ENCODE data around the gene RASSF8.

The RASSF8 gene

DNA sequence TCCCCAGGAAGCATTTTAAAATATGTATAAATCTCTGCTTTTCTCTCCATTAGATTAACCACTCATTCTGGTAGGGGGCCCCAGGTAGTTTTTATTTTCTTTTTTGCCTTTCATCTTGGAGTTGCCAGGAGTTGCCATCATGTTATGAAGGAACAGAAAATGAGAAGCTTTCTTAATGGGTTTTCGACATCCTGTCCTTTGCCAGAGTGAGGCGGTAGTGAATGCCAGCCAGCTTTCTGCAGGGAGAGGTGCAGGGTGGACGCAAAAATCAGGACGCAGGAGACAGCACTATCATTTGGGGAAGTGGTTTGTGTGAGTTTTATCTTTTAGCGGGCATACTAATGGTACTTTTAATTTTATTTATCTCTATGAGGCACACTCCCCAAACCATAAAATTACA, 1.7 kb downstream of the RASSF8 start:
- peak overlapping the region in 11 of 21 experiments; percentile 12 to 93 (median 82) for H3K27ac ChIP-seq

DNA sequence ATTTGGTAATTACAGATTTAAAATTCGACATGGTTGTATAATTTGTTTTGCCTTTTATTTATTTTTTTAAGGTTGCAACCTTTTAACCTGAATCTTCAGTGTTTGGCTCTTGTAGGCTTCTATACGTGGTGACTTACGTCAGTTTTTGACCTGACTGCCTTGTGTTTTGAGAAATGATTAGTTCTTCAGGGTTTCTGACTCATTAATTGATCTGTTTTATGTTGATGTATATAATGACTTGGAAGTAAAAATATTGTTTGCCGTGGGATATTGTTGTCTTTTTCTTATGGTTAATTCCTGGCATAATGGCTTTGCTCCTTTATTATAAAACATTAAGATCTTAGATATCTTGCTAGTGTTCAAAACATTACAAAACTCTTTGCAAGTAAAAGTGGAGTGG, 2.5 kb downstream of the RASSF8 start:
- Histone ChIP-seq H3K4me3 (no peak overlapping the region), H3K27ac (no peak overlapping the region)

More for the DNA sequence above, 1.7 kb downstream of the RASSF8 start:
- H3K4me3 ChIP-seq, result peak overlapping the region; percentile 45 to 61 (median 60)

DNA sequence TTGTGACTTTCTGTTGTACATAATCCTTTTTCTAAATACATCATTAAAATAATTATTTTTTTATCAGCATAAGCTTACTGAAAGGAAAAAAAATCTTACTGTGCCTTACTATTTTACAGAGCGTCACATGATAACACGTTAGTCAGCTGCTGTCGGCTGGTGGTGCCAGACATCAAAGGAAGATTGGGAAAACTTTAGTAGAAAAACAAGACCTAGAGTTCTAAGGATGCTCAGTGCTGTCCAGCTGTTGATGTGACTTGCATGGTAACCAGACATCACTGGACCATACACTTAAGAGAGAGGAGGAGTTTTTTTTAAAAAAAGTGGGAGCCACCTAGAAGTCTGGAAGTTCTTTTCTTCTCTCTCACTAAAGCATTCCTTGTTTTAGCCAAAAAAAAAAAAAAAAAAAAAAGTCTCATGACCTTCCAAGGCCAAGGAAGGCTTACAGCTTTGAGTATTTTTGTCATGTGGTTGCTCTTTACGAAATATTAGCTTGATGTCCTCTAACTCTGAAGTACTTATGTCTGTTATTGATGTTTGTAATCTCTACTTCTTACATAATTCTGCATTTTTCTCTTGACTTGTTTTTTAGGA, 4.5 kb downstream of the RASSF8 start:
- Histone ChIP-seq H3K27ac (peak overlapping the region in 1 of 21 experiments; percentile 39), H3K4me3 (no peak overlapping the region)

DNA sequence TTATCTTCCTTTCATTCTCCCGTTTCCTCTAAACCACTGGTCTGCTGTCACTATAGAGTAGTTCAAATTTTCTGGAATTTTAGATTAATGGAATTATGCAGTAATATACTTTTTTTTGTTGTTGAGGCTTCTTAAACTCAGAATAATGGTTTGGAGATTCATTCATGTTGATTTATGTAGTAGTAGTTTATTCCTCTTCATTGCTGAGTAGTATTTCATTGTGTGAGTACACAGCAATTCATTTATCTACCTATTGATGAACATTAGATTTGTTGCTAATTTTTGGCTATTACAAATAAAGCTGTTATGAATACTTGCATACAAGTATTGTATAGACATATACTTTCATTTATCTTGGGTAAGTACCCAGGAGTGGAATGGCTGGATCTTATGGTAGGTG, 7.2 kb downstream of the RASSF8 start:
- no peak overlapping the region for H3K27ac ChIP-seq
- H3K4me3 ChIP-seq, result no peak overlapping the region

DNA sequence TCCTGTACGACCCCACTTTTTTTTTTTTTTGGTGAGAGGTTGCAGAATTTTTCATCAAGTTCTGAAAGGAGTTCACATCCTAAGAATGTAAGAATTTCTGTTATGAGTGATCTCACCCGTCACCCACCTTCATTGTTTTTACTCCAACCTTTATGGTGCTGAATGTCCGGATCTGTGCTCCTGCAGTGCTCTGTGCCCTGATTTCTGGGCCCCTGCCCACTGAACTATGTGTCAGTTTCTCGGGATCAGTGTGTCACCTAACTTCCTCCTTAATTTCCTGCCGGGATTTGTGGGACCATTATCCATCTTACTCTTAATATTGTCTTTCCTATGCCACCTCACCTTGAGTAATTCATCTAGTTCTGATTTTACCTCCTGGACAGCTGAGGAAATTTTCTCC, 11.6 kb downstream of the RASSF8 start:
- no peak overlapping the region for H3K27ac ChIP-seq
- no peak overlapping the region for H3K4me3 ChIP-seq

DNA sequence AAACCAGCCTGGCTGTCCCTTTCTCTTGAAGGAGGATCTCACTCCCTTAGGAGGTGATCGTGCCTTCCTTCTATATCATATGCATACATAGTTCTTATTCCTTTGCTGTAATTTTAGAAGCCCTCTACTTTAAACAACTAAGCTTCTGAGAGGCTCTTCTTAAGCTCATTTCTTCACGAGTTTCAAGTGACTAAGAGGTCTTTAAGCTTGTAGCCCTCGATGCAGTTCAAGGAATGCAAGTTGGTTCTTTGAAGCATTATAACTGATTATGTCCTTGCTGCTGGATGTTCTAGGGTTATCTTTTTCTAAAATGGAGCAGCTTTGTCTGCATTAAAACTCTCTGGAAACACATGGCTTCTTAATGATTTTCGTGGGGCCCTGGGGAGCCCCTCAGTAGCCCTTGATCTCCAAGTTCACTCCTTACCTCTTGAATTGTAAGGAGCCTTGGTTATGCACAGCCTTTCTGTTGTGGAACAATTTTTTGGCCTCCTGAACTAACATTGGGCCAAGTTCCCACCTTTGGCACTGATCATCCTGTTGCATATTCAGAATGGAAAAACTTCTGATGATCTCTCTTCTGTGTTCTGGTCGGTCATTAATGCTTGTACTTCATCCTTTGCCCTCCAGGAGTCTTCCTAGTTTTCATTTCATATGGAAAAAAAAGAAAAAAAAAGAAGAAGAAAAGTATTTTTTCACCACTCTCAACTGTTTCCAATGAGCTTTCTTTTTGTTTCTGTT, 12.6 kb downstream of the RASSF8 start:
- H3K4me3 ChIP-seq, result no peak overlapping the region
- H3K27ac ChIP-seq, result peak overlapping the region in 3 of 21 experiments; percentile 11 to 57 (median 45)

DNA sequence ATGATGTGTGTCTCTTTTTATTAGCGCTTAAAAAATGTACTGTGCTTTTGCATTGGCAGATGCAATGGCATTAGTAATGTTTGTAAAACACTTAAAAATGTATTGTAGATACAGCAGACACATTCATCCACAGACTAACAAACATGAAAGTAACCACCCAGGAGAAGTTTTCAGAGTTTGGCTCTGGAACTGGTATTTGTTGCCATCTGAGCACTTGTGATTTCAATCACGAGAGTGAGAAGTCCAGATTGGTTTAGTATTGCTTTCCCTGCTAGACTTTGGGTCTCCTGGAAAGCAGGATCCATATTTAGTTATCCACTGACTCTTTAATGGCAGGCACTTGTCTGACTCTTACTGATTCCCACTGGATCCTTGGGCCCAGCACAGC, 13.2 kb downstream of the RASSF8 start:
- H3K27ac ChIP-seq, result peak overlapping the region in 2 of 21 experiments; percentile 4 to 11
- no peak overlapping the region for H3K4me3 ChIP-seq

DNA sequence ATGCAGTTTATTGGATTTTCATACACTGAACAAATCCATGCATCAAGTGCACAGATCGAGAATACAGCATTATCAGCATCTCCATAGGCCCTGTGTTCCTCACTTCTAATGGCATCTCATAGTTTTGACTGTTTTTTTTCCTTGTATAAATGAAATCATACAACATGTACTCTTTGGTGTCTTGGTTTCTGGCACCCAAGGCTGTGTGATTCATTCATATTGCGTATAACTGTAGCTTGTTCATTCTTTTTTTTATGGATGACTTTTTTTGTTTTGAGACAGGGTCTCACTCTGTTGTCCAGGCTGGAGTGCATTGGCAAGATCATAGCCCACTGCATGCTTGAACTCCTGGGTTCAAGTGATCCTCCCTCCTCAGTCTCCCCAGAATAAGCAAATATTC, 14.3 kb downstream of the RASSF8 start:
- Histone ChIP-seq H3K4me3 (no peak overlapping the region), H3K27ac (peak overlapping the region in 1 of 21 experiments; percentile 15)

DNA sequence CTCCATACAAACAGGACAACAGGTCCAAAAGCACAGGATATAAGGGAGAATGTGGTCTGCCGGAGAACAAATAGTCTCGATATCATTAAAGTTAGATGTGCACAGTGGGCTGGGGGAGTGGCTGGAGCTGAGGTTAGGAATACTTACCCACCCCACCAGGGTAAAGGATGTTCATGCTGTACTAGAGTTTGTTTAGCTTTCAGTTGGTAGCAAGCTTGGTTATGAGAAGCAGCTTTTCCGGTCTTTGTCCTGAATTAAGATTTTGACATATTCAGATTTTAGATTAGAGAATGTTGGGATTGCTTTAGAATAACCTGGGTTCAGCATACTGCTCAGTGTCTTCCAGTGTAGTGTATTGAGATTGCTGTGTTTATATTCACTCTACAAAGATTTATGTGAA, 16.7 kb downstream of the RASSF8 start:
- H3K27ac ChIP-seq, result no peak overlapping the region
- H3K4me3 ChIP-seq, result no peak overlapping the region

DNA sequence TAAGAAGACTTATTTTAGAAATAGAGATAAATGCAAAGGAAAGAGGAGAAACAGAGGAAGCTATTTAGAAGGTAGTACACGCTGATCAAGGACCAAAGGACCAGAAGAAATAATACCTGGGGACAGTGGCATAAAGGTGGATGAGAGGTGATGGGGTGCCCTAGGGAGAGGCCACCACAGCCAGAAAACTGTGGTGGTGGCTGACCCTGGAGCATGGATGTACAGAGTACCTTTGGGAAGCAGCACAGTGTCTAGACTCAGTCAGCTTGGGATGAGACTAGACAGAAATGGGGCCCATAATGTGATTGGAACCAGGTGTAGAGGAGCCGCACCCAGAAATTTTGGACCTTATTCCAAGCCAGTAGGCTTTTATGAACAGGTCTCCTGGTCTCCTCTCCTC, 17.2 kb downstream of the RASSF8 start:
- H3K27ac ChIP-seq, result no peak overlapping the region
- H3K4me3 ChIP-seq, result no peak overlapping the region

DNA sequence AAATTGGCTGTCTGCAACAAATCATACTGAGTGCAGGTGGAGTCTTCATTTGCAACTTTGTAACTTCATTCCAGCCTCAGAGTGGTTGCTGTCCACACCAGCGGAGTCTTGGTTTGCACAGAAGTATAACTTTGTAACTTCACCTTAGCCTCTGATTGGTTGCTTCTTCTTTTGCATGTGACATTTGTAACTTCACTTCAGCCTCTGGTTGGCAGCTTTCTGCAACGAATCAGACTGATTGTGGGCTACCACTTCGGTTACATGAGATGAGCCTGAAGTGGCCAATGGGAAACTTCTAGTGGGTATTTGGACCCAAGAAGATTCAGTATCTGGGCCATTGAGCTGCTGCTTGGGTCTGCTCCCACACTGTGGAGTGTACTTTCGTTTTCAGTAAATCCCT, 17.8 kb downstream of the RASSF8 start:
- Histone ChIP-seq H3K27ac (peak overlapping the region in 4 of 21 experiments; percentile 14 to 52 (median 30)), H3K4me3 (no peak overlapping the region)

DNA sequence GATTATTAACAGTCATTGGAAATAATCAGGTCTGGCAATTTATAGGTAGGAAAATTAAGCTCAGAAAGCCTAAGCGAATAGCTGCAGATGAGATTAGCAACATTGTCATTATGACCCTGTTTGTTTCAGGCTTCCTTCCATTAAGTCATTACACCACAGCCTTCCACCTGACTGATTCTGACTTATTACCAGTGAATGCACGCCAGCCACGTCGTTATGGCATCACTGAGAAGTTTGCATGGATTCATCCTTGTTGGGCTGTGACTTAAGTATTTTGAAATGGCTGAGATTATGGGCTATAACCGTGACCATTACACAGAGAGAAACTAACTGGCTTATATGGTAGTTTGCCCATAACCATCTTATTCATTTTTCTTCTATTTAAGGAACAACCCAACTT, 18.6 kb downstream of the RASSF8 start:
- peak overlapping the region in 1 of 21 experiments; percentile 14 for H3K27ac ChIP-seq

DNA sequence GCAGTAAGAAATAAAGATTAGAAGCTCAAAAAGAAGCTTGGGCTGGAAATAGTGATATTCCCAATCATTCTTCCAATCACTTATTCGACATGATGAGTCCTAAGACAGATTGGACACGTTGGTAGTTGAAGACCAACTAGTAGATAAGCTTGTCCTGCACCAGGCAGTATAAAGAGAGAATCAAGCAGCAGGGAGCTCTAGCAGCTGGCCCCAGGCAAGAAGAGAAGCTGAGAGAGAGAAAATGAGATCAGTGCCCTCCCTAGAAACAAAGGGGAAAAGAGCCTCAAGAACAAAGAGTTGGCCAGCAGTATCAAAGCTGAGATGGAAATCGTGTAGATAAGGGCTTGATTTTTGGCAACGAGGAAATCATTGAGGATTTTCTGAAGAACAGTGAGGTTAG, 20.6 kb downstream of the RASSF8 start:
- Histone ChIP-seq H3K4me3 (no peak overlapping the region), H3K27ac (no peak overlapping the region)

More for the DNA sequence above, 18.6 kb downstream of the RASSF8 start:
- H3K4me3 ChIP-seq, result no peak overlapping the region

DNA sequence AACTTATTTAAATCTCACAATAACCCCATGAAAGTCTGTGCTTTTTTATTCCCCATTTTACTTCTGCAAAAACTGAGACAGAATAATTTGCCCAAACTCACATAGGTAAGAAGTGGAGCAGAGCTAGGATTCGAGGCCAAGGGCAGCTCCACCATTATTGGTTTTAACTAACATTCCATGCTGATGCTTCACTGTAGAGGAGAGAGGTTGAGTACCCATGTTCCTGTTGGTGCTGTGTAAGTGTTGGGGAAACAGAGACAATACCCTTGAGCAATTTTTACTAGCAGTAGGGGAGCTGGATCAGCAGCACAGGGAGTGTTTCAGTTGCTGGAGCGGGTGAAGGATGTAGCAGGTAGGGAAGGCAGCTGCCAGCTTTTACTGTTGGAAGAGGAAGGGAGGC, 21.1 kb downstream of the RASSF8 start:
- Histone ChIP-seq H3K27ac (no peak overlapping the region), H3K4me3 (no peak overlapping the region)

DNA sequence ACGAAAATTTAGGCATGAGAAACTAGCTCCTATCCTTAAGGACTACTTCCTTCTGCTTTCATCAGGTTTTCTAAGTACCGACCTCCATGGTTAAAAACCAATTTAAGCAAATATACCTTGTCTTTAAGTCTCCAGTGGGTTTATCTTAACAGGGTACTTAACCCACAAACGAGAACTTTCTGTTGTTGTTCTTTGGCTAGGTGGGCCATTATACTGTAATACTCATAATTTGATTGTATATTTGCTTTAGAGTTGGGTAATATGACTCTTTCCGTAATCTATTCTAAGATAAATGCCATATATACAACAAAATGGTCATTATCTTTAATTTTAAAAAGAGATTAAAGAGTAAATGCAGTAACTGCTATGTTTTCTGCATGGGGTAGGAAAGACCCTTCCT, 21.6 kb downstream of the RASSF8 start:
- Histone ChIP-seq H3K27ac (no peak overlapping the region), H3K4me3 (no peak overlapping the region)

DNA sequence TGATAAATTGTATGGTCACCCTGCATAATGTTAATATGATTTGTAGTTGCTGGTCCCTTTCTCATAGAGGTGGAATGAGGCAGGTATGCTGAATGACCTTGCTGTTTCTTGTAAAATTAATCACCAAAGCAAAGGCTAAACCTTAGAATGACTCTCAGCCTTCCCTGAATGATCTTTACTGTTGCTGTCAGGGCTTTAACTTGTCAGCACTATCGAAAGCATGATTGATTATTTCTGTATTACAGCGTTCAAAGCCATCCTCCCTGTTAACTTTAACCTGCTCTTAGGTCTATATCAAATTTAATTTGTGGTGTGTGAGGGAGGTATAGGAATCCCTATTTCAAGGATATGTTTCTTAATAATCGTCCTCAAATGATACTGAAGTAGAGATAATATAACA, 23.1 kb downstream of the RASSF8 start:
- Histone ChIP-seq H3K4me3 (no peak overlapping the region), H3K27ac (no peak overlapping the region)

DNA sequence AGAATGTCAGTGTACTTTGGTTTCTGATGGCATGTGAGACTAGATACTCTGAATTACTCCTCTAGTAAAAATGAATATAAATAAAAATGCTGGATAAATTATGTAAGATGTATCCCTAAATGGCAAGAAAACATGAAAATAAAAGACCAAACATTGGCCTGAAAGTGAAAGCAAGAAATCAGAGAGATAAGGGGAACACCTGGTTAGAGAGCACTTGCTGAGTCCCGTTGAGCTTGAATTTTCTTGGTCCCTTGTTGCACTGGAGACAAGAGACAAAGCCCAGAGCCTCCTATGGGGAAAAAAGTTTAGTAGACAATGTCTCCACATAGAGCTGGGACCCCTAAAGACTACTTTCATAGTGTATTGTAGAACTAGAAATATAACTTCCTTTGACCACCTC, 23.9 kb downstream of the RASSF8 start:
- Histone ChIP-seq H3K4me3 (no peak overlapping the region), H3K27ac (no peak overlapping the region)

DNA sequence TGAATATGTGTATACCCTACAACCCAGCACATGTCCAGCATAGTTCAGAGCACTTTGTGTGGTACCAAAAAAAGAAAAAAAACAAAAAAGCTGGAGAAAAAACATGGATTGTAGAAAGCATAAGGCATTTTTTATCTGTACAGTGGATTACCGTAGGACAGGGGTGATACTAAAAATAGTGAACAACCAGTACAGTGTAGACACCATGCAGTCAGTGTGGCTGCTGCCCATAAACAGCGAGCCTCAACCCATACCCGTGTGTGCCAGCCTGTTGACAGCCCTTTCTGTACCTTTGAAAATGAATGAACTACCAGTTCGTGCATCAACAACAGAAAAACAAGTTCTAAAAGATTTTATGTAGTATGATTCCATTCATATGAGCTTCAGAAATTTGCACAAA, 25.1 kb downstream of the RASSF8 start:
- no peak overlapping the region for H3K4me3 ChIP-seq
- H3K27ac ChIP-seq, result no peak overlapping the region

DNA sequence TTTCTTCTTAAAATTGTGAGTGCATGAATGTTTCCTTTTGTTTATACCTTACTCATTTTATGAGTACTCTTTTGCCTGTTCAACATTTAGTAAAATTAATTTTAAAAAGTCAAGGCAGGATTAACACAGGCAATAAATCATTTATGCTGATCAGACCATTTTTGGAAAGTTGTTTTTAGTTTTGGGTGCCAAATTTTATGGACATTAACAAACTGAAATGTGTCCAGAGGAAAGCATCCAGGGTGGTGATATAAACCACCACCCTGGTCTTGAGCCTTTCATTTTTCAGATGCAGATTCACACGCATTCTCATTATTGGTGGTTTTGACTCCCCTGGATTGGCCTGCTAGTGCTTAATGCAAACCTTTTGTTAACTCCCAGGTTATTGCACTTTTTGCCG, 26.3 kb downstream of the RASSF8 start:
- Histone ChIP-seq H3K27ac (no peak overlapping the region), H3K4me3 (no peak overlapping the region)

DNA sequence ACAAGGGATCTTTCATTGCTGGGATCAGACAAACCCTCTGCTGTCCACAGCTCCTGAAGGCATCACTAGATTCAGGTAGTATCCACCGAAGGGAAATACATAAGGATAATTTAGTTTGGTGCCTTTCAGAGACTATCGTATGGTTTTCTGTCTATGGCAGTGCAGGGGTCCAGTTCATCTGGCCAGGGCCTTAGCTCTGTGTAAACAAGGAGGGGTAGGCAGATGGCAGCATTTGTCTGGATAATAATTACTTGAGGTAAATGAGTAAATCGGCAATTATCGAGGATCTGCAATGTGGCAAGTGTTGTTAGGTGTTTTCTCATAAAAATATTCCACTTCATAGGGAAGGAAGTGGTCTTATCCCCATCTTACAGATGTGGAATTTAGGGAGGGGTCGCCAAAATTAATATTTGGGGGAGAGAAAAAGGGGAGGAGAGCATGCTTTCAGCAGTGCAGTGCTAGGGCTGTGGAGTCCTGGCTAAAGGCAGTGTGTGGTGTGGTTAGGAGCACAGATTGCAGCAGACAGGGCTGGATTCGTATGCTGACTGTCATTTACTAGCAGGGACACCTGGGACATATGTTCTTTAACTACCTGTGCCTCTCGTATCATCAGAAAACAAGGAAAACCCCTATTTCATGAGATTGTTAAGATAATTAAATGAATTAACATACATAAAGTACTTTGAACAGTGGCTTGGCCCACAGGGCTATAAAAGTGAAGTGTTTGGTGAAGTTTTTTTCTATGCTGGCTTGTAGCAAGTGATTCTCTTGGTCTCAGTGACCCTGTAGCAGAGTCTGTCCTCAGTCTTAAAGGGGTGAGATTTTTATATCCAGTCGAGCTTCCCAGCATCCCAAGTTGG, 27.1 kb downstream of the RASSF8 start:
- Histone ChIP-seq H3K4me3 (no peak overlapping the region), H3K27ac (no peak overlapping the region)

DNA sequence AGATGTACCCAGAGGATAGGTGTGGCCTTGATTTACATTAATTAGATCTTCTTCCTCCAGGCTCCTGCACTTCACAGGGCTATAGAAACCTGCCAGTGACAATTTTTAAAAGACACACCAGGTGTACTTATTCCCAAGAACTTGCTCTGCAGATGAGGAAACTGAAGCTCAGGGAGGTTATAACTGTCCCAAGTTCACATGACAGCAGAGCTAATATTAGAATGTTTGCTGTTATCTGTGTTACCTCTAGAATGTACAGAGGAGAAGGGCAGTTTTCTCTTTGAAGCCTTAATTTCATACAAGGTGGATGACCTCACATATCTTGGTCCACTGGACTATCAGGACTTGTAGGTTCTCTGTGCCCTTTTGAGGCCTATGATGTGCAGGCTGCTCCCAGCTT, 27.7 kb downstream of the RASSF8 start:
- H3K4me3 ChIP-seq, result no peak overlapping the region
- H3K27ac ChIP-seq, result no peak overlapping the region
